Measurements from ENCODE around the gene COL6A5.

GRCh38 chr3:130490241-130490640, 144.8 kb downstream of the COL6A5 start:
- TF ChIP-seq CTCF (IDR thresholded peaks at IDR 0.05): no peak
- TF ChIP-seq POLR2A (IDR thresholded peaks at IDR 0.05): no peak

All from thyroid gland (tissue), 4 donors.